ENCODE data around the gene NEURL2. TPM values are rescaled to one million over a fixed set of nuclear protein-coding genes. Genes with fewer than 3 reads are reported as not detected.

The NEURL2 gene
- total RNA-seq, 4 donors from 2014 or later: 2.2 to 26.4 (median 17.0) TPM

- Histone ChIP-seq H3K4me1 (peaks cover 0 to 29% (median 7%) of the 10 kb centered on the region in 3 donors), H3K36me3 (peaks cover 0 to 87% of the 10 kb centered on the region in 2 donors), H3K27me3 (no peaks in the 10 kb centered on the region), H3K4me3 (no peak overlapping the region), H3K27ac (no peak overlapping the region), H3K9me3 (no peaks in the 10 kb centered on the region)
- 92 to 100% methylated on average over 1 to 2 of the region's 2 CpGs for WGBS, 2 donors (ENCODE audit: low coverage in 1 of 2)
- no peak for TF ChIP-seq EP300 (IDR thresholded peaks at IDR 0.05)
- no peak for TF ChIP-seq POLR2A (IDR thresholded peaks at IDR 0.05)
- TF ChIP-seq POLR2AphosphoS5 (IDR thresholded peaks at IDR 0.05): no peak
- ATAC-seq: no peak
Measured at GRCh38 chr20:45850238-45850637, 40.8 kb downstream of the NEURL2 start.

- Histone ChIP-seq H3K4me1 (peaks cover 0 to 24% (median 0%) of the 10 kb centered on the region in 3 donors), H3K27ac (no peak overlapping the region), H3K9me3 (no peaks in the 10 kb centered on the region), H3K27me3 (no peaks in the 10 kb centered on the region), H3K36me3 (peaks cover 0 to 91% of the 10 kb centered on the region in 2 donors), H3K4me3 (no peak overlapping the region)
- TF ChIP-seq POLR2AphosphoS5 (IDR thresholded peaks at IDR 0.05) (no peak), CTCF (IDR thresholded peaks at IDR 0.05) (no peak), EP300 (IDR thresholded peaks at IDR 0.05) (no peak), POLR2A (IDR thresholded peaks at IDR 0.05) (no peak)
- no peak for ATAC-seq
- 75 to 93% methylated on average over 4 to 8 of the region's 8 CpGs for WGBS, 2 donors (ENCODE audit: low coverage in 1 of 2)
Measured at GRCh38 chr20:45848969-45849582, 41.9 kb downstream of the NEURL2 start.

GRCh38 chr20:45848421-45848820 is 42.6 kb downstream of the NEURL2 start:
- Histone ChIP-seq H3K27ac (no peak overlapping the region), H3K4me3 (no peak overlapping the region), H3K4me1 (peaks cover 0 to 24% (median 5%) of the 10 kb centered on the region in 3 donors), H3K36me3 (peaks cover 0 to 91% of the 10 kb centered on the region in 2 donors), H3K27me3 (no peaks in the 10 kb centered on the region), H3K9me3 (no peaks in the 10 kb centered on the region)
- no peak for ATAC-seq
- WGBS, 2 donors (ENCODE audit: low coverage in 1 of 2): 100% methylated on average over 1 of the region's 8 CpGs; no CpG with 5 or more reads in 1 of the 2 donors
- TF ChIP-seq POLR2AphosphoS5 (IDR thresholded peaks at IDR 0.05) (no peak), CTCF (IDR thresholded peaks at IDR 0.05) (no peak), EP300 (IDR thresholded peaks at IDR 0.05) (no peak), POLR2A (IDR thresholded peaks at IDR 0.05) (no peak)

- TF ChIP-seq CTCF (IDR thresholded peaks at IDR 0.05) (no peak), POLR2AphosphoS5 (IDR thresholded peaks at IDR 0.05) (no peak), EP300 (IDR thresholded peaks at IDR 0.05) (no peak), POLR2A (IDR thresholded peaks at IDR 0.05) (no peak)
- H3K9me3 ChIP-seq: no peaks in the 10 kb centered on the region
- peaks cover 0 to 91% of the 10 kb centered on the region in 2 donors for H3K36me3 ChIP-seq
Measured at GRCh38 chr20:45845452-45845851, 45.6 kb downstream of the NEURL2 start.

GRCh38 chr20:45843506-45843905 is 47.5 kb downstream of the NEURL2 start:
- ATAC-seq: no peak
- peaks cover 0 to 97% of the 10 kb centered on the region in 2 donors for H3K36me3 ChIP-seq
- no peak for TF ChIP-seq CTCF (IDR thresholded peaks at IDR 0.05)
- TF ChIP-seq POLR2A (IDR thresholded peaks at IDR 0.05): no peak
- no peak for TF ChIP-seq POLR2AphosphoS5 (IDR thresholded peaks at IDR 0.05)
- no peak for TF ChIP-seq EP300 (IDR thresholded peaks at IDR 0.05)
- H3K9me3 ChIP-seq: no peaks in the 10 kb centered on the region
- H3K4me1 ChIP-seq: peaks cover 0 to 62% (median 23%) of the 10 kb centered on the region in 3 donors
- peak overlapping the region in 3 of 4 donors; percentile 58 to 77 (median 72) for H3K27ac ChIP-seq
- no peaks in the 10 kb centered on the region for H3K27me3 ChIP-seq
- 90 to 100% methylated on average over 1 to 5 of the region's 14 CpGs for WGBS, 2 donors (ENCODE audit: low coverage in 1 of 2)
- H3K4me3 ChIP-seq: no peak overlapping the region

More at GRCh38 chr20:45845452-45845851, 45.6 kb downstream of the NEURL2 start:
- no peak for ATAC-seq
- Histone ChIP-seq H3K4me3 (no peak overlapping the region), H3K27ac (peak overlapping the region in 1 of 4 donors; percentile 18), H3K4me1 (peaks cover 0 to 48% (median 23%) of the 10 kb centered on the region in 3 donors), H3K27me3 (no peaks in the 10 kb centered on the region)
